GM12878 (cell line): ENCODE measurements around the gene OPRPN. TPM values are rescaled to one million over a fixed set of nuclear protein-coding genes. Genes with fewer than 3 reads are reported as not detected.

Experiments used
- ATAC-seq: fragments of 200-7000 bp; cut with Tn5 transposase; 3 replicates; pipeline ENCODE4 v1.9.1; 2020; ENCODE audit warnings: mild to moderate bottlenecking, moderate library complexity
- Bru-seq: library from RNA; stranded (reverse); fragments of 400-500 nt; gene quantifications from one replicate; lab custom pipeline; 2021; lab: Mats Ljungman, UMichigan
- BruChase-seq, 2 experiments: library from RNA; stranded (reverse); fragments of 400-500 nt; gene quantifications; one replicate each; lab custom pipeline; 2021; lab: Mats Ljungman, UMichigan
- BruUV-seq: library from RNA; stranded (reverse); fragments of 400-500 nt; replicated peaks from 2 replicates; lab custom pipeline; 2021; lab: Mats Ljungman, UMichigan
- CTCF ChIA-PET: fragments of 300-600 bp; sonication (Branson Sonifier 250); formaldehyde crosslinking; extraction: SDS; loops from one replicate; lab custom pipeline; 2021; ENCODE audit warnings: inconsistent platforms; lab: Yijun Ruan, JAX
- POLR2A ChIA-PET: fragments of 350-600 bp; formaldehyde crosslinking; extraction: SDS; loops from one replicate; lab custom pipeline; 2021; ENCODE audit warnings: inconsistent platforms; lab: Charles Lee
- RAD21 ChIA-PET: fragments of 300-600 bp; sonication (Branson Sonifier 250); formaldehyde crosslinking; loops from one replicate; lab custom pipeline; 2023; ENCODE audit warnings: antibody characterized with exemption; ENCODE audit not compliant: unreplicated experiment; lab: Charles Lee
- SMC1A ChIA-PET: fragments of 300-600 bp; sonication (Branson Sonifier 250); formaldehyde crosslinking; loops from one replicate; lab custom pipeline; 2023; ENCODE audit not compliant: unreplicated experiment, uncharacterized antibody; lab: Charles Lee
- DNase-seq: peaks from one replicate; pipeline ENCODE4 v3.0.0-alpha.2; 2011; ENCODE audit warnings: low read depth, low spot score
- FAIRE-seq: peaks from 3 replicates; lab custom pipeline; 2011; peaks lifted over from hg19 to GRCh38; lab: Jason Lieb, UNC
- H2AFZ ChIP-seq: 2 replicates; pipeline ENCODE4 v1.6.0; 2011; ENCODE audit warnings: low read depth, low read length, control low read depth; ENCODE audit not compliant: control insufficient read depth
- H3K27ac ChIP-seq: 2 replicates; pipeline ENCODE4 v1.5.1; 2011; ENCODE audit warnings: control low read depth; ENCODE audit not compliant: control insufficient read depth, insufficient read depth
- H3K27me3 ChIP-seq, 2 experiments: replicated peaks in 1 of 2; 2 replicates each; pipeline versions ENCODE4 v1.6.0 to v1.6.1; 2011; ENCODE audit warnings: low read length in 1 of 2; ENCODE audit not compliant: control insufficient read depth in 2 of 2, insufficient read depth in 2 of 2
- H3K36me3 ChIP-seq, 2 experiments: 2 replicates each; pipeline ENCODE4 v1.5.1; 2011; ENCODE audit warnings: low read length in 1 of 2; ENCODE audit not compliant: control insufficient read depth in 2 of 2, insufficient read depth in 2 of 2
- H3K4me1 ChIP-seq: 2 replicates; pipeline ENCODE4 v1.6.1; 2011; ENCODE audit warnings: mild to moderate bottlenecking, low read length, moderate library complexity, mixed read lengths; ENCODE audit not compliant: control insufficient read depth, insufficient read depth
- H3K4me2 ChIP-seq: 2 replicates; pipeline ENCODE4 v1.6.0; 2011; ENCODE audit warnings: control low read depth; ENCODE audit not compliant: control insufficient read depth, insufficient read depth
- H3K4me3 ChIP-seq: fragments of 200-600 bp; sonication (generic); 2 replicates; pipeline ENCODE4 v1.5.1; 2016
- H3K79me2 ChIP-seq: 2 replicates; pipeline ENCODE4 v1.6.0; 2011; ENCODE audit warnings: low read length; ENCODE audit not compliant: control insufficient read depth, insufficient read depth
- H3K9ac ChIP-seq: 2 replicates; pipeline ENCODE4 v1.8.0; 2011; ENCODE audit warnings: low read length, control low read depth, mixed read lengths; ENCODE audit not compliant: control insufficient read depth, insufficient read depth
- H3K9me3 ChIP-seq: replicated peaks from 3 replicates; pipeline ENCODE4 v1.5.1; 2011; ENCODE audit warnings: mild to moderate bottlenecking, low read length; ENCODE audit not compliant: control insufficient read depth, insufficient read depth
- H4K20me1 ChIP-seq: 2 replicates; pipeline ENCODE4 v1.6.0; 2011; ENCODE audit not compliant: control insufficient read depth, insufficient read depth
- ETV6 ChIP-seq, 2 experiments: fragments of 450-650 bp in 1 of 2; IDR thresholded peaks in 1 of 2; conservative IDR thresholded peaks in 1 of 2; 2 replicates each; pipeline ENCODE4 v1.6.1; 2014; ENCODE audit warnings: antibody characterized with exemption in 1 of 2, borderline replicate concordance in 1 of 2, low read depth in 1 of 2, mild to moderate bottlenecking in 1 of 2, moderate library complexity in 1 of 2
- IKZF2 ChIP-seq, 2 experiments: fragments of 450-650 bp; IDR thresholded peaks; 2 replicates each; pipeline ENCODE4 v1.6.1; 2017; ENCODE audit warnings: mild to moderate bottlenecking in 2 of 2, moderate library complexity in 2 of 2
- JUNB ChIP-seq: IDR thresholded peaks from 2 replicates; pipeline ENCODE4 v1.6.1; 2016; ENCODE audit warnings: antibody characterized with exemption, mild to moderate bottlenecking
- TBL1XR1 ChIP-seq: IDR thresholded peaks from 2 replicates; pipeline ENCODE4 v1.6.1; 2012; ENCODE audit warnings: low read depth, low read length, improper control_type of control experiment
- WGBS: methylation state at CpG from one replicate; pipeline ENCODE4 v1.1.6; 2016; ENCODE audit warnings: low lambda C conversion rate; ENCODE audit not compliant: insufficient replicate concordance, insufficient coverage; ENCODE audit errors: missing lambda C conversion rate; 5-methylcytosine and 5-hydroxymethylcytosine counted together
- in situ Hi-C: fragments of 300-500 bp; cut with MboI; formaldehyde crosslinking; loops from 9 replicates; pipeline ENCODE4 v1.14.3; 2018; ENCODE audit warnings: mixed read lengths
- intact Hi-C: fragments of 100-400 bp; cut with micrococcal nuclease; formaldehyde crosslinking; loops from one replicate; pipeline ENCODE4 v1.14.2; 2022; ENCODE audit not compliant: unreplicated experiment
- long read RNA-seq, 2 experiments: library from polyadenylated mRNA; unstranded; transcript quantifications; one replicate each; pipeline ENCODE4 v2.0.0, GENCODE V29; 2019 to 2020
- polyA minus RNA-seq, 3 experiments: library from RNA; depleted of rRNA, polyadenylated mRNA; stranded (reverse); fragments of >200 nt; gene quantifications; 2 replicates each; pipeline ENCODE4 v1.2.3, GENCODE V29; 2011
- polyA plus RNA-seq, 11 experiments: library from polyadenylated mRNA; depleted of rRNA in 4 of 11; unstranded in 6 of 11; stranded (reverse) in 5 of 11; fragments of >200 nt; fragmentation: Nextera tagmentation in 4 of 11; fragmentation: Illumina TruSeq in 1 of 11; extraction: Ambion mirVana in 4 of 11; extraction: Trizol in 1 of 11; gene quantifications; 1 replicate in 1 of 11; 2 replicates in 10 of 11; pipeline versions ENCODE4 v1.2.1 to v1.2.3, GENCODE V29; 2011 to 2016; ENCODE audit warnings: inconsistent platforms in 2 of 11, missing spikeins in 2 of 11, low read depth in 1 of 11
- total RNA-seq, 4 experiments: library from RNA; depleted of rRNA in 3 of 4; stranded (reverse); fragments of >200 nt in 3 of 4; fragmentation: Illumina TruSeq in 1 of 4; extraction: Trizol in 1 of 4; gene quantifications; 2 replicates each; pipeline versions ENCODE4 v1.2.1 to v1.2.3, GENCODE V29; 2013 to 2021
- TF ChIP-seq, protein P1 (sequence below): IDR thresholded peaks from 2 replicates; pipeline ENCODE4 v1.6.1; 2011; ENCODE audit warnings: borderline replicate concordance, low read depth, mild to moderate bottlenecking, moderate library complexity, low read length; ENCODE audit not compliant: insufficient read depth, poor library complexity, severe bottlenecking

Gene OPRPN, protein sequence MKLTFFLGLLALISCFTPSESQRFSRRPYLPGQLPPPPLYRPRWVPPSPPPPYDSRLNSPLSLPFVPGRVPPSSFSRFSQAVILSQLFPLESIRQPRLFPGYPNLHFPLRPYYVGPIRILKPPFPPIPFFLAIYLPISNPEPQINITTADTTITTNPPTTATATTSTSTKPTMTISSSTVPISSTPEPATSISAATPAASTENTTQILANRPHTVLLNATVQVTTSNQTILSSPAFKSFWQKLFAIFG
- not detected in 2 replicates for total RNA-seq (2013; cell fraction: nucleolus; rRNA removed)
- not detected in 2 replicates for total RNA-seq (2014; rRNA removed)
- not detected in 2 replicates for total RNA-seq (2014; rRNA removed; fragmentation: Illumina TruSeq; extraction: Trizol)
- not detected in 2 replicates for total RNA-seq (2021)
- not detected for polyA plus RNA-seq (2011; ENCODE audit: low read depth)
- 0.33 TPM in 1 of 2 replicates, not detected in the other for polyA plus RNA-seq (2011; rRNA removed)
- 0.10 TPM in 1 of 2 replicates, not detected in the other for polyA plus RNA-seq (2011; cell fraction: cytosol; rRNA removed)
- polyA plus RNA-seq (2011; cell fraction: nucleus; rRNA removed), result not detected in 2 replicates
- not detected in 2 replicates for polyA plus RNA-seq (2012)
- polyA plus RNA-seq (2014; fragmentation: Illumina TruSeq; extraction: Trizol), result 0.16 TPM in 1 of 2 replicates, not detected in the other
- polyA plus RNA-seq (2014; fragmentation: Nextera tagmentation; extraction: Ambion mirVana), result not detected
- polyA plus RNA-seq (2014; rRNA removed), result 0.32 TPM in 1 of 2 replicates, not detected in the other
- not detected for polyA plus RNA-seq (2016; fragmentation: Nextera tagmentation; extraction: Ambion mirVana)
- not detected in 2 replicates for polyA minus RNA-seq (2011; rRNA and poly(A)+ RNA removed)
- not detected in 2 replicates for polyA minus RNA-seq (2011; cell fraction: cytosol; rRNA and poly(A)+ RNA removed)
- polyA minus RNA-seq (2011; cell fraction: nucleus; rRNA and poly(A)+ RNA removed), result not detected in 2 replicates
- percentile 34 among the genes with signal in this experiment for Bru-seq, nascent RNA
- BruChase-seq, experiment 1, labeled RNA remaining after a 6-hour chase, result percentile 7 among the genes with signal in this experiment
- BruChase-seq, experiment 2, labeled RNA remaining after a 2-hour chase, result percentile 7 among the genes with signal in this experiment
- long read RNA-seq, experiment 1, partial matches to known transcripts, result 0 of 1 reads
- long read RNA-seq, experiment 1, other reads (novel, unspliced or antisense), result 0 of 1 reads
- long read RNA-seq, experiment 2, result 0 reads

DNA sequence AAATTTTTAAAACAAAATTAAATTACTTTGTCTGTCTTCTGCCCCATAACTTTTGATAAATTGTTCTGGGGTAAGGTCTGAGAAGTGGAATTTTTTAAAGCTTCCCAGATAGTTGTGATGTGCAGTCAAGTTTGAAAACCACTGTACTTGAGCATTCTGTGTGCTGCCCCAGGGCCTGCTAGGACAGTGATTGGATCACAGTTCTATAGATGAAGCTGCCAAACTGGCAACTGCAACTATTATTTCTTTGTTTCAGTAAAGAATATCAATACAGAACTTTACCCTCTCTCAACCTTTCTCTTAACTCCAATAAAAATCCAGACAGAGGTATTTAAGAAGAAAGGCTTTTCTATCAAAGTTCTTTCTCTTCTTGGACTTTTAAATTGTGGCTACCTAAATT, at the start of gene OPRPN:
OPRPN (plus strand) TSS at position 361 of the 400 bp plus-strand sequence. CDS start 1,346 bp downstream, outside the sequence.
- Histone ChIP-seq H3K36me3 (no peaks in the 10 kb centered on the region), H3K9ac (no peak within 1 kb of the TSS), H3K27me3 (no peaks in the 10 kb centered on the region), H3K4me1 (peaks cover 3% of the 10 kb centered on the region), H4K20me1 (no peaks in the 10 kb centered on the region), H3K79me2 (no peaks in the 10 kb centered on the region), H3K4me2 (no peak within 1 kb of the TSS), H2AFZ (no peak within 1 kb of the TSS), H3K9me3 (no peaks in the 10 kb centered on the region), H3K4me3 (no peak within 1 kb of the TSS), H3K27ac (no peak within 1 kb of the TSS)
- DNase-seq, result no peak
- TF ChIP-seq TBL1XR1, result no peak
- SMC1A ChIA-PET, result interaction anchor here (2.2 kb wide), 2 partner anchors 9 to 33 kb away, joined by 7 read pairs; no protein-coding TSS in a partner anchor
- in situ Hi-C loops, result no loop called here
- RAD21 ChIA-PET, result interaction anchor here (0.9 kb wide), 1 partner anchor 99 kb away, joined by 4 read pairs; no protein-coding TSS in a partner anchor
- POLR2A ChIA-PET, result no interaction called here
- intact Hi-C loops, result no loop called here
- ATAC-seq, result no peak
- BruUV-seq, result no TSS peak
- FAIRE-seq, result no peak
- CTCF ChIA-PET, result interaction anchor here (1.0 to 3.4 kb wide), 4 partner anchors 10 to 57 kb away, joined by 3 to 12 read pairs (median 4); no protein-coding TSS in a partner anchor

DNA sequence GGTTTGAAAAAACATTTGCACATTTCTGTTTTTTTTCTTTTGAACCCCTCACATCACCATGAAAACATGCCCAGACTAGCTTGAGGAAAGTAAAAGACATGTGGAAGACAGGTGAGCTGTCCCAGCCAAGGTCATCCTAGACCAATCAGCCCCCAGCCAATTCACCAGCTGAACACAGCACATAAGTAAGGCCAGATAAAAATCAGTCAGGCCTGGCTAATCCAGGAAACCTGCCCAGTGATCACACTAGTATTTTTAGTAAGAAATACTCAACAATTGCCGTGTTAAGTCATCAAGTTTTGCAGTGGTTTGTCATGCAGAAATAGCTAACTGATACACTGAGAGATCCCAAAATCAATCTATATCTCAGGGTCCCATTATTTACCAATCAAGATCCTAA, 41.6 kb upstream of the OPRPN start:
- H3K4me2 ChIP-seq, result no peak overlapping the region
- H3K27me3 ChIP-seq, result no peaks in the 10 kb centered on the region
- TF ChIP-seq IKZF2 (IDR thresholded peaks at IDR 0.05) (no peak), ETV6 (conservative IDR thresholded peaks at IDR 0.05 in 1 of 2, IDR thresholded peaks at IDR 0.05 in 1 of 2; ENCODE audit: borderline replicate concordance in 1 of 2, low read depth in 1 of 2) (no peak), JUNB (no peak)
- TF ChIP-seq, protein P1, sequence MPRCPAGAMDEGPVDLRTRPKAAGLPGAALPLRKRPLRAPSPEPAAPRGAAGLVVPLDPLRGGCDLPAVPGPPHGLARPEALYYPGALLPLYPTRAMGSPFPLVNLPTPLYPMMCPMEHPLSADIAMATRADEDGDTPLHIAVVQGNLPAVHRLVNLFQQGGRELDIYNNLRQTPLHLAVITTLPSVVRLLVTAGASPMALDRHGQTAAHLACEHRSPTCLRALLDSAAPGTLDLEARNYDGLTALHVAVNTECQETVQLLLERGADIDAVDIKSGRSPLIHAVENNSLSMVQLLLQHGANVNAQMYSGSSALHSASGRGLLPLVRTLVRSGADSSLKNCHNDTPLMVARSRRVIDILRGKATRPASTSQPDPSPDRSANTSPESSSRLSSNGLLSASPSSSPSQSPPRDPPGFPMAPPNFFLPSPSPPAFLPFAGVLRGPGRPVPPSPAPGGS, result peak; percentile 68
- H3K9ac ChIP-seq, result no peak overlapping the region
- no peaks in the 10 kb centered on the region for H3K36me3 ChIP-seq
- peak; percentile 48 for ATAC-seq
- RAD21 ChIA-PET, result interaction anchor here (0.7 kb wide), 1 partner anchor 79 kb away, joined by 3 read pairs; no protein-coding TSS in a partner anchor
- no peak for DNase-seq
- H3K4me3 ChIP-seq, result no peak overlapping the region
- no peaks in the 10 kb centered on the region for H3K79me2 ChIP-seq
- H3K27ac ChIP-seq, result no peak overlapping the region
- H4K20me1 ChIP-seq, result no peaks in the 10 kb centered on the region
- WGBS, result 0% methylated on average over 1 of the region's 1 CpG
- FAIRE-seq, result no peak
- intact Hi-C loops (no loop called here), in situ Hi-C loops (loop anchor here (5.0 kb wide), 1 partner anchor 49 kb away; no protein-coding TSS in a partner anchor)
- H2AFZ ChIP-seq, result no peak overlapping the region
- no peaks in the 10 kb centered on the region for H3K4me1 ChIP-seq
- BruUV-seq, result no TSS peak
- CTCF ChIA-PET, result no interaction called here
- SMC1A ChIA-PET, result interaction anchor here (2.0 kb wide), 1 partner anchor 9 kb away, joined by 7 read pairs; no protein-coding TSS in a partner anchor
- POLR2A ChIA-PET, result no interaction called here
- no peaks in the 10 kb centered on the region for H3K9me3 ChIP-seq
